ENCODE data around the gene FOCAD. TPM values are rescaled to one million over a fixed set of nuclear protein-coding genes. Genes with fewer than 3 reads are reported as not detected.

The FOCAD gene
- total and polyA plus RNA-seq, 8 donors, result 5.6 to 212 (median 12.2) TPM

- DNase-seq, result peak in 1 of 2 donors; percentile 30
- H3K36me3 ChIP-seq, result peaks cover 0 to 8% (median 3%) of the 10 kb centered on the region in 4 donors
- 63 to 74% (median 71%) methylated on average over 5 of the region's 5 CpGs for whole genome bisulfite sequencing, 5 donors
- peaks cover 15 to 29% (median 19%) of the 10 kb centered on the region in 4 donors for H3K4me1 ChIP-seq
- TF ChIP-seq EP300 (IDR thresholded peaks at IDR 0.05), result no peak
- peak in 1 of 3 donors; percentile 20 for TF ChIP-seq POLR2AphosphoS5 (IDR thresholded peaks at IDR 0.05)
- no peak for TF ChIP-seq POLR2A (IDR thresholded peaks at IDR 0.05)
- no peaks in the 10 kb centered on the region for H3K27me3 ChIP-seq
- no peaks in the 10 kb centered on the region for H3K9me3 ChIP-seq
- peak overlapping the region; percentile 52 to 66 (median 62) for H3K4me3 ChIP-seq
- peak overlapping the region; percentile 74 to 90 (median 87) for H3K27ac ChIP-seq
- intact Hi-C loops (cut with DNase I; ENCODE audit: low total_unique reads), result no loop called here
Observed at GRCh38 chr9:21030389-21031035, 346.5 kb downstream of the FOCAD start.

- TF ChIP-seq POLR2AphosphoS5 (IDR thresholded peaks at IDR 0.05) (peak in 1 of 3 donors; percentile 3), EP300 (IDR thresholded peaks at IDR 0.05) (no peak)
- Histone ChIP-seq H3K4me1 (peaks cover 15 to 29% (median 19%) of the 10 kb centered on the region in 4 donors), H3K4me3 (peak within 1 kb of the TSS; percentile 52 to 66 (median 62)), H3K36me3 (peaks cover 0 to 1% (median under 1%) of the 10 kb centered on the region in 4 donors), H3K27me3 (no peaks in the 10 kb centered on the region), H3K27ac (peak within 1 kb of the TSS; percentile 74 to 90 (median 87)), H3K9me3 (no peaks in the 10 kb centered on the region)
- DNase-seq, result peak; percentile 63 to 87
- intact Hi-C loops (cut with DNase I; ENCODE audit: low total_unique reads), result no loop called here
- WGBS, 5 donors, result 6 to 8% (median 7%) methylated on average over 27 to 46 of the region's 46 CpGs
Observed at GRCh38 chr9:21031091-21031807, 347.2 kb downstream of the FOCAD start, which contains the start of gene HACD4. TSS of gene HACD4 (minus strand) at chr9:21031640. CDS start at chr9:21031590, 50 bp downstream.

GRCh38 chr9:21031808-21032183, 347.7 kb downstream of the FOCAD start:
- no peak for DNase-seq
- Histone ChIP-seq H3K4me1 (peaks cover 15 to 29% (median 19%) of the 10 kb centered on the region in 4 donors), H3K4me3 (peak overlapping the region; percentile 52 to 66 (median 62)), H3K9me3 (no peaks in the 10 kb centered on the region), H3K27me3 (no peaks in the 10 kb centered on the region), H3K36me3 (no peaks in the 10 kb centered on the region), H3K27ac (peak overlapping the region; percentile 74 to 90 (median 87))
- intact Hi-C loops (cut with DNase I; ENCODE audit: low total_unique reads), result no loop called here
- 70 to 75% (median 71%) methylated on average over 16 to 22 of the region's 22 CpGs for WGBS, 5 donors
- no peak for TF ChIP-seq EP300 (IDR thresholded peaks at IDR 0.05)
- TF ChIP-seq POLR2AphosphoS5 (IDR thresholded peaks at IDR 0.05), result no peak
- TF ChIP-seq POLR2A (IDR thresholded peaks at IDR 0.05), result no peak
- no peak for TF ChIP-seq CTCF (IDR thresholded peaks at IDR 0.05)

- no peak for DNase-seq
- Histone ChIP-seq H3K27ac (no peak overlapping the region), H3K4me1 (no peaks in the 10 kb centered on the region), H3K9me3 (no peaks in the 10 kb centered on the region), H3K36me3 (no peaks in the 10 kb centered on the region), H3K27me3 (no peaks in the 10 kb centered on the region), H3K4me3 (no peak overlapping the region)
- TF ChIP-seq CTCF (IDR thresholded peaks at IDR 0.05), result no peak
- no peak for TF ChIP-seq EP300 (IDR thresholded peaks at IDR 0.05)
- TF ChIP-seq POLR2AphosphoS5 (IDR thresholded peaks at IDR 0.05), result no peak
- no peak for TF ChIP-seq POLR2A (IDR thresholded peaks at IDR 0.05)
- 88 to 97% (median 93%) methylated on average over 2 of the region's 2 CpGs for WGBS, 5 donors
- intact Hi-C loops (cut with DNase I; ENCODE audit: low total_unique reads), result no loop called here
Observed at GRCh38 chr9:21037278-21037677, 353.2 kb downstream of the FOCAD start.

GRCh38 chr9:21039302-21039701, 355.2 kb downstream of the FOCAD start:
- no peaks in the 10 kb centered on the region for H3K9me3 ChIP-seq
- H3K27me3 ChIP-seq, result no peaks in the 10 kb centered on the region
- WGBS, 5 donors, result 88 to 97% (median 92%) methylated on average over 1 of the region's 1 CpG
- H3K36me3 ChIP-seq, result no peaks in the 10 kb centered on the region
- no peak for DNase-seq
- no peak overlapping the region for H3K27ac ChIP-seq
- H3K4me3 ChIP-seq, result no peak overlapping the region
- TF ChIP-seq POLR2AphosphoS5 (IDR thresholded peaks at IDR 0.05) (no peak), CTCF (IDR thresholded peaks at IDR 0.05) (no peak), POLR2A (IDR thresholded peaks at IDR 0.05) (no peak)
- intact Hi-C loops (cut with DNase I; ENCODE audit: low total_unique reads), result no loop called here
- no peaks in the 10 kb centered on the region for H3K4me1 ChIP-seq

All from stomach (tissue), 9 donors.